ENCODE results near the gene TBC1D9. TPM values are rescaled to one million over a fixed set of nuclear protein-coding genes. Genes with fewer than 3 reads are reported as not detected.

The TBC1D9 gene
- total RNA-seq, 1 experiment from 2014 or later = 9.5 TPM

DNA sequence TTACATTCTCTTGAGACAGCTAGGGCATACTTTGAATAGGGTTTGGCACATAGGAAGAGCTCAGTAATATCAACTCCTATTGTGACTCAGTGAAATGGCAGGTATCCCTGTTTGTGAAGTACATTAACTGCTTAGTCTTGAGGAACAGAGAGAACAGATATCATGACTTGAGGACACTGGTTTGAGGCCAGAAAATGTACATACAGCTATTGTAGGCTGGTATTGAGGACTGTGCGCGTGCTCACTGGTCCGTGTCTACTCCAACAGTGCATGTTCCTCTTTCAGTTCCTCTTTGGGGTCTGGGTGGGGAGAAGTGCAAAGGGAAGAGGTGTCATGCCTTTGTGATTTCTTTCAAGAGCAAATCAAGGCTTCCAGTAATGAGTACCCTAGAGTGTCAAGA, 34.6 kb upstream of the TBC1D9 start:
- Histone ChIP-seq H3K36me3 (ENCODE audit: control insufficient read depth in 1 of 2, insufficient read depth in 2 of 2, low read length in 2 of 2) (no peaks in the 10 kb centered on the region), H3K79me2 (ENCODE audit: insufficient read depth, low read length) (no peaks in the 10 kb centered on the region), H3K4me3 (replicated peaks in 1 of 2; ENCODE audit: low read depth in 1 of 2, low read length in 2 of 2) (no peak overlapping the region), H3K9ac (ENCODE audit: low read length) (no peak overlapping the region), H2AFZ (ENCODE audit: low read depth, low read length, poor library complexity, severe bottlenecking) (no peak overlapping the region), H3K9me2 (ENCODE audit: insufficient read depth) (no peaks in the 10 kb centered on the region; the same call in 1 of the 2 replicates), H3K4me1 (ENCODE audit: control insufficient read depth in 1 of 2, insufficient read depth in 2 of 2, low read length in 2 of 2) (no peaks in the 10 kb centered on the region), H3K9me3 (ENCODE audit: control insufficient read depth in 1 of 2, insufficient read depth in 1 of 2, low read depth in 1 of 2, low read length in 2 of 2) (no peaks in the 10 kb centered on the region), H4K20me1 (ENCODE audit: insufficient read depth) (no peaks in the 10 kb centered on the region), H3K27me3 (ENCODE audit: insufficient read depth, low read length) (no peaks in the 10 kb centered on the region), H3K27ac (ENCODE audit: low read depth, low read length) (no peak overlapping the region), H3K4me2 (ENCODE audit: low read length) (no peak overlapping the region)
- TF ChIP-seq, protein P1, sequence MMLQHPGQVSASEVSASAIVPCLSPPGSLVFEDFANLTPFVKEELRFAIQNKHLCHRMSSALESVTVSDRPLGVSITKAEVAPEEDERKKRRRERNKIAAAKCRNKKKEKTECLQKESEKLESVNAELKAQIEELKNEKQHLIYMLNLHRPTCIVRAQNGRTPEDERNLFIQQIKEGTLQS (IDR thresholded peaks at IDR 0.05) = no peak
- no peak for TF ChIP-seq POLR2AphosphoS5 (IDR thresholded peaks at IDR 0.05; ENCODE audit: low read depth, low read length)
- no peak for TF ChIP-seq CBX3 (IDR thresholded peaks at IDR 0.05; ENCODE audit: low read depth)
- TF ChIP-seq YY1 (IDR thresholded peaks at IDR 0.05; ENCODE audit: extremely low read depth, insufficient replicate concordance, low read depth, low read length) = no peak
- TF ChIP-seq SIN3A (IDR thresholded peaks at IDR 0.05; ENCODE audit: low read depth) = no peak
- no peak for TF ChIP-seq SP1 (IDR thresholded peaks at IDR 0.05; ENCODE audit: low read depth)
- no peak for TF ChIP-seq ELF1 (IDR thresholded peaks at IDR 0.05; ENCODE audit: borderline replicate concordance, low read depth)
- no peak for TF ChIP-seq ZNF274 (IDR thresholded peaks at IDR 0.05; ENCODE audit: low read depth, low read length)
- no peak for TF ChIP-seq EZH2 (IDR thresholded peaks at IDR 0.05)
- TF ChIP-seq EZH2phosphoT487 (IDR thresholded peaks at IDR 0.05; ENCODE audit: borderline replicate concordance) = no peak
- TF ChIP-seq, protein P2, sequence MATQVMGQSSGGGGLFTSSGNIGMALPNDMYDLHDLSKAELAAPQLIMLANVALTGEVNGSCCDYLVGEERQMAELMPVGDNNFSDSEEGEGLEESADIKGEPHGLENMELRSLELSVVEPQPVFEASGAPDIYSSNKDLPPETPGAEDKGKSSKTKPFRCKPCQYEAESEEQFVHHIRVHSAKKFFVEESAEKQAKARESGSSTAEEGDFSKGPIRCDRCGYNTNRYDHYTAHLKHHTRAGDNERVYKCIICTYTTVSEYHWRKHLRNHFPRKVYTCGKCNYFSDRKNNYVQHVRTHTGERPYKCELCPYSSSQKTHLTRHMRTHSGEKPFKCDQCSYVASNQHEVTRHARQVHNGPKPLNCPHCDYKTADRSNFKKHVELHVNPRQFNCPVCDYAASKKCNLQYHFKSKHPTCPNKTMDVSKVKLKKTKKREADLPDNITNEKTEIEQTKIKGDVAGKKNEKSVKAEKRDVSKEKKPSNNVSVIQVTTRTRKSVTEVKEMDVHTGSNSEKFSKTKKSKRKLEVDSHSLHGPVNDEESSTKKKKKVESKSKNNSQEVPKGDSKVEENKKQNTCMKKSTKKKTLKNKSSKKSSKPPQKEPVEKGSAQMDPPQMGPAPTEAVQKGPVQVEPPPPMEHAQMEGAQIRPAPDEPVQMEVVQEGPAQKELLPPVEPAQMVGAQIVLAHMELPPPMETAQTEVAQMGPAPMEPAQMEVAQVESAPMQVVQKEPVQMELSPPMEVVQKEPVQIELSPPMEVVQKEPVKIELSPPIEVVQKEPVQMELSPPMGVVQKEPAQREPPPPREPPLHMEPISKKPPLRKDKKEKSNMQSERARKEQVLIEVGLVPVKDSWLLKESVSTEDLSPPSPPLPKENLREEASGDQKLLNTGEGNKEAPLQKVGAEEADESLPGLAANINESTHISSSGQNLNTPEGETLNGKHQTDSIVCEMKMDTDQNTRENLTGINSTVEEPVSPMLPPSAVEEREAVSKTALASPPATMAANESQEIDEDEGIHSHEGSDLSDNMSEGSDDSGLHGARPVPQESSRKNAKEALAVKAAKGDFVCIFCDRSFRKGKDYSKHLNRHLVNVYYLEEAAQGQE (IDR thresholded peaks at IDR 0.05; ENCODE audit: low read depth) = no peak
- TF ChIP-seq, protein P3, sequence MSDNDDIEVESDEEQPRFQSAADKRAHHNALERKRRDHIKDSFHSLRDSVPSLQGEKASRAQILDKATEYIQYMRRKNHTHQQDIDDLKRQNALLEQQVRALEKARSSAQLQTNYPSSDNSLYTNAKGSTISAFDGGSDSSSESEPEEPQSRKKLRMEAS (IDR thresholded peaks at IDR 0.05) = no peak
- ChIA-PET POLR2A (no interaction called here), RAD21 (ENCODE audit: low non-redundant PET in 1 of 2, low total read pairs in 2 of 2, uncharacterized antibody in 2 of 2, unreplicated experiment in 2 of 2) (no interaction called here), CTCF (no interaction called here)
- BruUV-seq (replicated peaks) = no TSS peak
- intact Hi-C loops (cut with micrococcal nuclease) = no loop called here
- DNase-seq (ENCODE audit: low read depth, low spot score) (no peak), ATAC-seq (no peak)
